ENCODE measurements around the gene DIP2C.
"Not testable (repeated sequence)": the region's sequence is repeated elsewhere in the genome, so short reads cannot be mapped to it uniquely, and the experiment has no call there.

DIP2C gene

DNA sequence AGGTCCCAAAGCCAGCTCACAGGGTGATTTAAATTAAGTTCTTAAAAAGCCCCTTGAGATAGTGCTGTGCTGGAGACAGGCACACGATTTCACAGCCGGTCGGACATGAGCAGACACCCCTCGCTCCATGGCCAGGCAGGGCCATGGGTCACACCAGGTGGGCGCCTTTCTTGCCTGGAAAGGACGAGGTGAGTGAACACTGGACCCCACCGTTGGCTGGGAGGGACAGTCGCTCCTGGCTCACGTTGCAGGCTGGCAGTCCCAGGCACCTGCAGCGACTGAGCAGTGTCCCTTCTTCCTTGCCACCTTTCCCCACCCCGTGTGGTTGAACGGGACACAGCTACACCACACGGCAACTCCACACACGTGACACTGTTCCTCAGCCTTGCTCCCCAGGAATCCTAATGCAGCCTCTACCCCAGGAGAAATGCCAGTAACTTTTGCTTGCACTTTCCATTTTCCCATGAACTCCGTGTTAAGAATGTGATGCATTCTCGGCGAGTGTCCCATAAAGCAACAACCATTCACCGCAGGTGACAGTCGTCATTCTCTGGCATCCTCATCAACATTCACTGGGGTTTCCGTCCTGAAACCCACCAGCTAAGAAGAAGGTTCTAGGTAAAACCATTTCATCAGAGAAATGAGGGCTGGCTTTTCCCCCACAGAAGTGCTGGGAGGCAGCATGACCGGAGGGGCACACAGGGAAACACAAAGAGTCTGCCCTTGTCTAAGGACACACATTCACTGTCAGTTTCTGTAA, 336.8 kb downstream of the DIP2C start:
- H3K27ac ChIP-seq, result no peak overlapping the region
- no peaks in the 10 kb centered on the region for H3K27me3 ChIP-seq (ENCODE audit: insufficient read depth, low read depth, severe bottlenecking)
- no peaks in the 10 kb centered on the region for H3K36me3 ChIP-seq
- H3K9me3 ChIP-seq (ENCODE audit: severe bottlenecking), result no peaks in the 10 kb centered on the region
- no peak overlapping the region for H3K4me3 ChIP-seq (ENCODE audit: low read depth, low read length)
- DNase-seq, result no peak
- TF ChIP-seq, protein P1, sequence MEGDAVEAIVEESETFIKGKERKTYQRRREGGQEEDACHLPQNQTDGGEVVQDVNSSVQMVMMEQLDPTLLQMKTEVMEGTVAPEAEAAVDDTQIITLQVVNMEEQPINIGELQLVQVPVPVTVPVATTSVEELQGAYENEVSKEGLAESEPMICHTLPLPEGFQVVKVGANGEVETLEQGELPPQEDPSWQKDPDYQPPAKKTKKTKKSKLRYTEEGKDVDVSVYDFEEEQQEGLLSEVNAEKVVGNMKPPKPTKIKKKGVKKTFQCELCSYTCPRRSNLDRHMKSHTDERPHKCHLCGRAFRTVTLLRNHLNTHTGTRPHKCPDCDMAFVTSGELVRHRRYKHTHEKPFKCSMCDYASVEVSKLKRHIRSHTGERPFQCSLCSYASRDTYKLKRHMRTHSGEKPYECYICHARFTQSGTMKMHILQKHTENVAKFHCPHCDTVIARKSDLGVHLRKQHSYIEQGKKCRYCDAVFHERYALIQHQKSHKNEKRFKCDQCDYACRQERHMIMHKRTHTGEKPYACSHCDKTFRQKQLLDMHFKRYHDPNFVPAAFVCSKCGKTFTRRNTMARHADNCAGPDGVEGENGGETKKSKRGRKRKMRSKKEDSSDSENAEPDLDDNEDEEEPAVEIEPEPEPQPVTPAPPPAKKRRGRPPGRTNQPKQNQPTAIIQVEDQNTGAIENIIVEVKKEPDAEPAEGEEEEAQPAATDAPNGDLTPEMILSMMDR (IDR thresholded peaks at IDR 0.05; ENCODE audit: low read depth, low read length), result no peak

DNA sequence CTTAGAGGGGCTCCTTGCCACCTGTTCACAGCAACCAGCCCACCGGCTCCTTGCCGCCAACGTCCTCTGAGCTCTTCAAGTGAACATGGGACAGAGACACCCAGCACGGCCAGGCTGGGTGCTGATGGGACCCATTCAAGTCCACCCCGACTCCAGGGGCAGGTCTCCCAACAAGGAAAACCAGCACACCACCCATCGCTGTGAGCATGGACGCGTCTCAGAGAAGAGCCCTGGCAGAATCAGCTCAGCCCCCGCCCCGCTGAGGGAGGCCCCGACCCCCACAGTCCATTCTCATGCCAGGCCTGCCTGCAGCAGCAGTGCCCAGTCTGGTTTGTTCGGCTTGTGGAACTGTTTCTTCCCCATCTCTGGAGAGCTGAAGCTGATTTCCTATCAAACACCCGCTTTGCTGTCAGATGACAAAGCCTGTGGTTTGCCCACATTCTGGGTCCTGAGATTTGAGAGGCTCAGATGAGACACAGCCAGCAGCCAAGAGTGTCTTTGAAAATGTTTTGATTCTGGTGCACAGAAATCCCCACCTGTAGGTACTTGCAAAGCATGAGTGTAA, 337.6 kb downstream of the DIP2C start:
- Histone ChIP-seq H3K36me3 (no peaks in the 10 kb centered on the region), H3K27ac (no peak overlapping the region), H3K4me3 (ENCODE audit: low read depth, low read length) (no peak overlapping the region), H3K27me3 (ENCODE audit: insufficient read depth, low read depth, severe bottlenecking) (no peaks in the 10 kb centered on the region), H3K9me3 (ENCODE audit: severe bottlenecking) (no peaks in the 10 kb centered on the region)
- TF ChIP-seq, protein P1 (IDR thresholded peaks at IDR 0.05; ENCODE audit: low read depth, low read length), result no peak
- no peak for DNase-seq

DNA sequence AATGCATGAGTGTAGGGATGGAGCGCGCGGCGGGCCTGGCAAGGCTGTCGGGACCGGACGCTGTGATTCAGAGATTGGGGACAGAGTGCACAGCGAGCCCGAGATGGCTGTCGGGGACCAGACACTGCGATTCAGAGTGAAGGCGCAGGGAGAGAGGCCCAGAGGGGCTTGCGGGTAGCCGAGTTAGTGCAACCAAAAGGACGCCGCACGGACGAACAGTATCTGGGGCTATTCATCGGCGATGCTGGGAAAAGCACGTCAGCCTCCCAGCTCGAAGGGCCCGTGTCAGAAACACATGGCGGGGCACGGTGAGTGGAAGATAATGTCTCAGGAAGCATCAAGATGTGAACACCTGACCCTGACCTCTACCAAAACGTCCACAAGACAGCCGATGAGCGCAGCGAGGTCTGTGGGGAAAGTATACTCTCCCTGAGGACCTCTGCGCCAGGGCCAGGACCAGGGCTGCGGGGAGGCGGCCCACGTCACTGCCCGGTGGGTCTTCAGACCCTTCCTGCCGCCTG, 338.4 kb downstream of the DIP2C start:
- H3K27me3 ChIP-seq (ENCODE audit: insufficient read depth, low read depth, severe bottlenecking), result no peaks in the 10 kb centered on the region
- H3K4me3 ChIP-seq (ENCODE audit: low read depth, low read length), result no peak overlapping the region
- H3K27ac ChIP-seq, result no peak overlapping the region
- no peak for DNase-seq
- TF ChIP-seq, protein P1 (IDR thresholded peaks at IDR 0.05; ENCODE audit: low read depth, low read length), result no peak
- no peaks in the 10 kb centered on the region for H3K36me3 ChIP-seq
- no peaks in the 10 kb centered on the region for H3K9me3 ChIP-seq (ENCODE audit: severe bottlenecking)

DNA sequence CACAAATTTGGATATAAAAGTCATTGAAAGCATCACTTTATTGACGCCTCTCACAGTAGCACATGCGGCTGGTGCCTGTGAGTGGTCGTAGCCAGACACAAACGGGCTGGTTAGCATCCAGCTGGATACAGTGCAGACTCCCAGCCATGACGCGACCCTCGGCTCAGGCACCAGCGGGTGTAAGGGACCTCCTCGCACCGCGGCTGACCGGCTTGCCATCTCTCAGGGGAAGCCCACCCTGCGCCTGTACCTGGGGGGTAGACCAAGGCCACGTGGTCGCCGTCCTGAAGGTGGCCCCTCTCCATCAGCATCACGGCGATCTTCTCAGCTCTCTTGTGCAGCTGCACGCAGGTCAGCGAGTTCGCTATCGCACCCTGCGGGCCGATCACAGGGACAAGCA, 340.4 kb downstream of the DIP2C start:
- TF ChIP-seq, protein P1 (IDR thresholded peaks at IDR 0.05; ENCODE audit: low read depth, low read length), result no peak
- Histone ChIP-seq H3K9me3 (ENCODE audit: severe bottlenecking) (no peaks in the 10 kb centered on the region), H3K4me3 (ENCODE audit: low read depth, low read length) (no peak overlapping the region), H3K27ac (no peak overlapping the region), H3K36me3 (no peaks in the 10 kb centered on the region), H3K27me3 (ENCODE audit: insufficient read depth, low read depth, severe bottlenecking) (no peaks in the 10 kb centered on the region)
- DNase-seq, result no peak

DNA sequence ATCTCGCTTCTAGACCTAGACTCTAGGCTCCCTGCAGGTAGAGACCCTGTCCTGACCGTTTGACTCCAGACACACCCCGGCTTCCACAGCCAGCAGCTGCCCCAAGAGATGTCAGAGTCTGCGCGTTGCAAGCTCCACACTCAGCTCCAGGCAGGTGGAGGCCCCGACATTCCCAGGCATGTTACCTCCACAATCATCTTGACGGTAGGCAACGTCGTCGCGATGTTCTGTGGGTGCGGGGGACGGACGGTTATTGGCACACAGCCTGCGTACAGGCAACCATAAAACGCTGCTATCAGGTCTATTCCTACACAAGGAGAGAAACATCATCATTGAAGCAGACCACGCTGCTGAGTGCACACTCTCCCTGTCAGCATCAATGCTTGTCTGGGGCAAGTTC, 341.0 kb downstream of the DIP2C start:
- H3K4me3 ChIP-seq (ENCODE audit: low read depth, low read length), result no peak overlapping the region
- TF ChIP-seq, protein P1 (IDR thresholded peaks at IDR 0.05; ENCODE audit: low read depth, low read length), result no peak
- no peak overlapping the region for H3K27ac ChIP-seq
- no peaks in the 10 kb centered on the region for H3K27me3 ChIP-seq (ENCODE audit: insufficient read depth, low read depth, severe bottlenecking)
- H3K36me3 ChIP-seq, result no peaks in the 10 kb centered on the region
- no peaks in the 10 kb centered on the region for H3K9me3 ChIP-seq (ENCODE audit: severe bottlenecking)
- DNase-seq, result no peak

DNA sequence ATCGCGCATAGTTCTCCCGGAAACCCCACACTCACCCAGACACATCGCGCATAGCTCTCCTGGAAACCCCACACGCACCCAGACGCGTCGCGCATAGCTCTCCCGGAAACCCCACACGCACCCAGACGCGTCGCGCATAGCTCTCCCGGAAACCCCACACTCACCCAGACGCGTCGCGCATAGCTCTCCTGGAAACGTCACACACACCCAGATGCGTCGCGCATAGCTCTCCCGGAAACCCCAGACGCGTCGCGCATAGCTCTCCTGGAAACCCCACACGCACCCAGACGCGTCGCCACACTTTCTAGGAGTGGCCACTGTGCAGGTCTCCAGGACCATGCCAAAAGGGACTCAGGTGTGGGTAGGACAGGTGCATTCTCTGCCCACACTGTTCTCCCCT, 341.7 kb downstream of the DIP2C start:
- H3K36me3 ChIP-seq; DNase-seq; H3K27me3 ChIP-seq (ENCODE audit: insufficient read depth, low read depth, severe bottlenecking); H3K4me3 ChIP-seq (ENCODE audit: low read depth, low read length); H3K9me3 ChIP-seq (ENCODE audit: severe bottlenecking); H3K27ac ChIP-seq: not testable (repeated sequence)

DNA sequence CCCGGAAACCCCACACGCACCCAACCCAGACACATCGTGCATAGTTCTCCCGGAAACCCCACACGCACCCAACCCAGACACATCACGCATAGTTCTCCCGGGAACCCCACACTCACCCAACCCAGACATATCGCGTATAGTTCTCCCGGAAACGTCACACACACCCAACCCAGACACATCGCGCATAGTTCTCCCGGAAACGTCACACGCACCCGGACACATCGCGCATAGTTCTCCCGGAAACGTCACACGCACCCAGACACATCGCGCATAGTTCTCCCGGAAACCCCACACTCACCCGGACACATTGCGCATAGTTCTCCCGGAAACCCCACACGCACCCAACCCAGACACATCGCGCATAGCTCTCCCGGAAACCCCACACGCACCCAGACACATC, 342.3 kb downstream of the DIP2C start:
- not testable (repeated sequence) for H3K36me3 ChIP-seq; DNase-seq; H3K4me3 ChIP-seq (ENCODE audit: low read depth, low read length); H3K9me3 ChIP-seq (ENCODE audit: severe bottlenecking); H3K27me3 ChIP-seq (ENCODE audit: insufficient read depth, low read depth, severe bottlenecking); H3K27ac ChIP-seq

Data from WERI-Rb-1 (cell line).